ENCODE measurements around the gene JAG2. TPM values are rescaled to one million over a fixed set of nuclear protein-coding genes. Genes with fewer than 3 reads are reported as not detected.
A peak's percentile ranks its signal among the peaks of the same experiment; 100 is the strongest.

The JAG2 gene
- total RNA-seq, 1 experiment from 2014 or later = 17.9 TPM

GRCh38 chr14:105140581-105140980 lies 28.0 kb downstream of the JAG2 start:
- DNase-seq = no peak
- Histone ChIP-seq H3K4me3 (ENCODE audit: insufficient read depth, low read depth, low read length) (no peak overlapping the region), H3K27me3 (ENCODE audit: control insufficient read depth, insufficient read depth, low read length) (no peaks in the 10 kb centered on the region), H3K36me3 (replicated peaks; ENCODE audit: control insufficient read depth, insufficient read depth, low read length) (no peaks in the 10 kb centered on the region)

GRCh38 chr14:105139831-105140239 lies 28.7 kb downstream of the JAG2 start:
- no peak for DNase-seq
- no peaks in the 10 kb centered on the region for H3K27me3 ChIP-seq (ENCODE audit: control insufficient read depth, insufficient read depth, low read length)
- H3K36me3 ChIP-seq (replicated peaks; ENCODE audit: control insufficient read depth, insufficient read depth, low read length) = no peaks in the 10 kb centered on the region
- no peak overlapping the region for H3K4me3 ChIP-seq (ENCODE audit: insufficient read depth, low read depth, low read length)

- H3K4me3 ChIP-seq (ENCODE audit: insufficient read depth, low read depth, low read length) = no peak overlapping the region
These were observed 29.3 kb downstream of the JAG2 start for GRCh38 chr14:105139212-105139825.

GRCh38 chr14:105138551-105139111 lies 29.9 kb downstream of the JAG2 start:
- no peaks in the 10 kb centered on the region for H3K27me3 ChIP-seq (ENCODE audit: control insufficient read depth, insufficient read depth, low read length)
- H3K36me3 ChIP-seq (replicated peaks; ENCODE audit: control insufficient read depth, insufficient read depth, low read length) = no peaks in the 10 kb centered on the region
- peak; percentile 55 for DNase-seq
- H3K4me3 ChIP-seq (ENCODE audit: insufficient read depth, low read depth, low read length) = no peak overlapping the region

More at GRCh38 chr14:105139212-105139825, 29.3 kb downstream of the JAG2 start:
- DNase-seq = no peak
- H3K36me3 ChIP-seq (replicated peaks; ENCODE audit: control insufficient read depth, insufficient read depth, low read length) = no peaks in the 10 kb centered on the region
- H3K27me3 ChIP-seq (ENCODE audit: control insufficient read depth, insufficient read depth, low read length) = no peaks in the 10 kb centered on the region

GRCh38 chr14:105138021-105138541 lies 30.5 kb downstream of the JAG2 start:
- no peaks in the 10 kb centered on the region for H3K27me3 ChIP-seq (ENCODE audit: control insufficient read depth, insufficient read depth, low read length)
- H3K36me3 ChIP-seq (replicated peaks; ENCODE audit: control insufficient read depth, insufficient read depth, low read length) = no peaks in the 10 kb centered on the region
- DNase-seq = peak; percentile 65
- no peak overlapping the region for H3K4me3 ChIP-seq (ENCODE audit: insufficient read depth, low read depth, low read length)

- DNase-seq = peak; percentile 80
- H3K36me3 ChIP-seq (replicated peaks; ENCODE audit: control insufficient read depth, insufficient read depth, low read length) = no peaks in the 10 kb centered on the region
- H3K27me3 ChIP-seq (ENCODE audit: control insufficient read depth, insufficient read depth, low read length) = no peaks in the 10 kb centered on the region
- H3K4me3 ChIP-seq (ENCODE audit: insufficient read depth, low read depth, low read length) = no peak overlapping the region
These were observed 31.0 kb downstream of the JAG2 start for GRCh38 chr14:105137481-105138020.

- no peaks in the 10 kb centered on the region for H3K27me3 ChIP-seq (ENCODE audit: control insufficient read depth, insufficient read depth, low read length)
- no peaks in the 10 kb centered on the region for H3K36me3 ChIP-seq (replicated peaks; ENCODE audit: control insufficient read depth, insufficient read depth, low read length)
- H3K4me3 ChIP-seq (ENCODE audit: insufficient read depth, low read depth, low read length) = no peak overlapping the region
- DNase-seq = peak; percentile 66
These were observed 31.9 kb downstream of the JAG2 start for GRCh38 chr14:105136401-105137322.

- Histone ChIP-seq H3K36me3 (replicated peaks; ENCODE audit: control insufficient read depth, insufficient read depth, low read length) (no peaks in the 10 kb centered on the region), H3K27me3 (ENCODE audit: control insufficient read depth, insufficient read depth, low read length) (no peaks in the 10 kb centered on the region), H3K4me3 (ENCODE audit: insufficient read depth, low read depth, low read length) (no peak overlapping the region)
- no peak for DNase-seq
These were observed 32.7 kb downstream of the JAG2 start for GRCh38 chr14:105135700-105136395.

GRCh38 chr14:105132921-105133654 lies 35.5 kb downstream of the JAG2 start:
- no peaks in the 10 kb centered on the region for H3K27me3 ChIP-seq (ENCODE audit: control insufficient read depth, insufficient read depth, low read length)
- no peak for DNase-seq
- H3K36me3 ChIP-seq (replicated peaks; ENCODE audit: control insufficient read depth, insufficient read depth, low read length) = no peaks in the 10 kb centered on the region
- no peak overlapping the region for H3K4me3 ChIP-seq (ENCODE audit: insufficient read depth, low read depth, low read length)

- H3K27me3 ChIP-seq (ENCODE audit: control insufficient read depth, insufficient read depth, low read length) = no peaks in the 10 kb centered on the region
- H3K36me3 ChIP-seq (replicated peaks; ENCODE audit: control insufficient read depth, insufficient read depth, low read length) = no peaks in the 10 kb centered on the region
- H3K4me3 ChIP-seq (ENCODE audit: insufficient read depth, low read depth, low read length) = no peak overlapping the region
- no peak for DNase-seq
These were observed 37.3 kb downstream of the JAG2 start for GRCh38 chr14:105131241-105131640.

- no peak for DNase-seq
- H3K27me3 ChIP-seq (ENCODE audit: control insufficient read depth, insufficient read depth, low read length) = no peaks in the 10 kb centered on the region
- no peaks in the 10 kb centered on the region for H3K36me3 ChIP-seq (replicated peaks; ENCODE audit: control insufficient read depth, insufficient read depth, low read length)
- no peak overlapping the region for H3K4me3 ChIP-seq (ENCODE audit: insufficient read depth, low read depth, low read length)
These were observed 40.5 kb downstream of the JAG2 start for GRCh38 chr14:105128059-105128458.

- Histone ChIP-seq H3K36me3 (replicated peaks; ENCODE audit: control insufficient read depth, insufficient read depth, low read length) (no peaks in the 10 kb centered on the region), H3K4me3 (ENCODE audit: insufficient read depth, low read depth, low read length) (no peak overlapping the region), H3K27me3 (ENCODE audit: control insufficient read depth, insufficient read depth, low read length) (no peaks in the 10 kb centered on the region)
- DNase-seq = peak; percentile 41
These were observed 41.6 kb downstream of the JAG2 start for GRCh38 chr14:105126981-105127329.

GRCh38 chr14:105126126-105126980 lies 42.2 kb downstream of the JAG2 start:
- Histone ChIP-seq H3K36me3 (replicated peaks; ENCODE audit: control insufficient read depth, insufficient read depth, low read length) (no peaks in the 10 kb centered on the region), H3K27me3 (ENCODE audit: control insufficient read depth, insufficient read depth, low read length) (no peaks in the 10 kb centered on the region), H3K4me3 (ENCODE audit: insufficient read depth, low read depth, low read length) (no peak overlapping the region)
- peak; percentile 43 for DNase-seq
